Right ventricle myocardium inferior (tissue), 1 donor: ENCODE data around the gene IGSF9. TPM values are rescaled to one million over a fixed set of nuclear protein-coding genes. Genes with fewer than 3 reads are reported as not detected.

Experiments used
- ATAC-seq: fragments of 200-7000 bp; cut with Tn5 transposase; one replicate; pipeline ENCODE4 v1.9.1; 2020; ENCODE audit warnings: mild to moderate bottlenecking, moderate library complexity
- DNase-seq: peaks from one replicate; pipeline ENCODE4 v3.0.0; 2021; ENCODE audit errors: missing footprints
- intact Hi-C: fragments of 100-400 bp; cut with DNase I; formaldehyde crosslinking; loops from one replicate; pipeline ENCODE4 v1.11.0; 2022
- total RNA-seq: library from RNA; stranded (reverse); fragmentation: NEBNext Ultra II Directional; extraction: Animal tissue kit (Norgen Biotek cat#: 25700); gene quantifications from one replicate; pipeline ENCODE4 v1.2.1, GENCODE V29; 2021
- donor health status: DM: no; HTN: yes; CAD: no; lungs with severe emphysema.

The IGSF9 gene
- total RNA-seq, 1 donor from 2014 or later = 0.30 TPM

- intact Hi-C loops = no loop called here
Observed at GRCh38 chr1:159937054-159937750, 8.2 kb downstream of the IGSF9 start.

GRCh38 chr1:159936273-159936904 lies 9.0 kb downstream of the IGSF9 start:
- intact Hi-C loops = loop anchor here (1.0 kb wide), 1 partner anchor 71 kb away; no protein-coding TSS in a partner anchor
- DNase-seq (peak; percentile 86), ATAC-seq (peak; percentile 45)

More at GRCh38 chr1:159937054-159937750, 8.2 kb downstream of the IGSF9 start:
- no peak for ATAC-seq
- DNase-seq = no peak

- intact Hi-C loops = loop anchor here (1.0 kb wide), 1 partner anchor 72 kb away; no protein-coding TSS in a partner anchor
- no peak for DNase-seq
- ATAC-seq = no peak
Observed at GRCh38 chr1:159935719-159936272, 9.6 kb downstream of the IGSF9 start.

- ATAC-seq = no peak
- DNase-seq = no peak
- intact Hi-C loops = no loop called here
Observed at GRCh38 chr1:159935305-159935704, 10.1 kb downstream of the IGSF9 start.

GRCh38 chr1:159934136-159935039 lies 11.0 kb downstream of the IGSF9 start:
- DNase-seq (no peak), ATAC-seq (no peak)
- intact Hi-C loops = no loop called here

GRCh38 chr1:159933347-159933746 lies 12.1 kb downstream of the IGSF9 start:
- intact Hi-C loops = no loop called here
- ATAC-seq (no peak), DNase-seq (no peak)

GRCh38 chr1:159932296-159933285 lies 12.8 kb downstream of the IGSF9 start:
- no peak for ATAC-seq
- DNase-seq = no peak
- intact Hi-C loops = no loop called here

GRCh38 chr1:159931795-159932173 lies 13.6 kb downstream of the IGSF9 start:
- DNase-seq (no peak), ATAC-seq (no peak)
- intact Hi-C loops = no loop called here

- ATAC-seq (no peak), DNase-seq (no peak)
- intact Hi-C loops = no loop called here
Observed at GRCh38 chr1:159931101-159931794, 14.2 kb downstream of the IGSF9 start.

GRCh38 chr1:159930634-159931033 lies 14.8 kb downstream of the IGSF9 start:
- DNase-seq (no peak), ATAC-seq (no peak)
- intact Hi-C loops = no loop called here

GRCh38 chr1:159930216-159930615 lies 15.2 kb downstream of the IGSF9 start:
- ATAC-seq = no peak
- no peak for DNase-seq
- intact Hi-C loops = no loop called here

- ATAC-seq = no peak
- intact Hi-C loops = loop anchor here (5.0 kb wide), 1 partner anchor 37 kb away; no protein-coding TSS in a partner anchor
Observed at GRCh38 chr1:159929155-159930051, 16.0 kb downstream of the IGSF9 start.

GRCh38 chr1:159928491-159929050 lies 16.8 kb downstream of the IGSF9 start:
- intact Hi-C loops = loop anchor here (5.0 kb wide), 1 partner anchor 36 kb away; no protein-coding TSS in a partner anchor
- no peak for DNase-seq
- ATAC-seq = no peak

More at GRCh38 chr1:159929155-159930051, 16.0 kb downstream of the IGSF9 start:
- DNase-seq = no peak

GRCh38 chr1:159927849-159928431 lies 17.5 kb downstream of the IGSF9 start:
- intact Hi-C loops = loop anchor here (5.0 kb wide), 1 partner anchor 36 kb away; no protein-coding TSS in a partner anchor
- DNase-seq = no peak
- no peak for ATAC-seq

GRCh38 chr1:159927211-159927848 lies 18.1 kb downstream of the IGSF9 start:
- ATAC-seq (no peak), DNase-seq (no peak)
- intact Hi-C loops = loop anchor here (5.0 kb wide), 1 partner anchor 35 kb away; no protein-coding TSS in a partner anchor
